GM10847 (cell line): ENCODE data around the gene HPS5.

Experiments used
- POLR2A ChIP-seq: IDR thresholded peaks from 2 replicates; pipeline ENCODE4 v1.6.1; 2011; ENCODE audit not compliant: insufficient read length; ENCODE audit errors: extremely low read depth

Gene HPS5

DNA sequence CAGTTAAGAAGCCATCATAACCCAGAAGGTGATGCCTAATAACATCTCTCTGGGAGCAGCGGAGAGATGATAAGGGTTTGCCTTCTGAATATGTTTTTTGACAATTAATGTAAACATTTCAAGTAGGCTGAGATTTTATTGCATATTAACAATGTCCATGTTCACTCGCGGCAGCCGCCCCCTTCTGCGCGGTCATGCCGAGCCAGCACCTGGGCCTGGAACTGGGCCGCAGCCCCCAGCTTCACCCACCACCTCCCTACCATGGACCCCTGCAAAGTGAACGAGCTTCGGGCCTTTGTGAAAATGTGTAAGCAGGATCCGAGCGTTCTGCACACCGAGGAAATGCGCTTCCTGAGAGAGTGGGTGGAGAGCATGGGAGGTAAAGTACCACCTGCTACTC lies 60.2 kb downstream of the HPS5 start:
- TF ChIP-seq POLR2A = no peak

DNA sequence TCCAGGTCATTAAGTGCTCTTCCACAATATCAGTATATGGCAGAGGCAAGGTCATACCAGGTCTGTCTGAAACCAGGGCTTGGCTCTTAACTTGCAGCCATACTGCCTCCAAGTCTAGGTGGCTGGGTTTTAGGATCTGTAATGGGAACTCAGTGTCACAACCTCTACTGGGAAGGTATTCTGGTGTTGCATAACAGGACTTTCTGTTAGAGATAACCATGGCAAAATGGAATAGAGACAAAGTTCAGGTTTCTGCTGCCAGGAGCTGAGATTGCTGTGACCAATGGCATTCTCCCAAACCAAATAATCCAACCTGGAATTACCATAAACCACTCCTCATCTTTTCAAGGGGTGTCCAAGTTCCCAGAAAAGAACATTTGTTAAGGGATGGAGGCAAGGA lies 62.7 kb downstream of the HPS5 start:
- TF ChIP-seq POLR2A = no peak

DNA sequence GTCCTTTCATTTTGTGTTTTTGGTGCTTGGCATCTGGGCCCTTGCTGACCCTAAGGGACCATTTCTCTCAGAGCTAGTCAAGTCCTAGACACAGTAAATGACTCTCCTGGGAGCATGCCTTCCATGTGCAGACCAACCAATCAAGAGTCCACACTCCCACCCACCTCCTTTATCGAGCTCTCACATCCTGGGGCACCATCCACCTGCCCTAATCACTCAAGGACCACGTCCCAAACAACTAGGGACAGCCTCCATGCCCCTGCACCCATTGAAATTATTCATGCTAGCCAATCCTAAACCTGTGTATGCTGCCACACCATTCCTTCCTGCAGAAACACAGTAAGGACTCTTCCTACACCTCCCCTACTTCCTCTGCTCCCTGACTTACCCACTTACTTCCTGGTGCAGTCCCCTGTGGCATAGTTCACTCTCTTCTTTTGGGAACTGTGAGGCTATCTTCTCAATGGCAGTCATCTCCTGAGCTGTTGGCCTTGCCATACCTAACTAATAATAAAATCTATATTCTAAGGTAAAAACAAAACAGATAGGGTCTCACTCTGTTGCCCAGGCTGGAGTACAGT lies 67.1 kb downstream of the HPS5 start:
- TF ChIP-seq POLR2A = no peak

DNA sequence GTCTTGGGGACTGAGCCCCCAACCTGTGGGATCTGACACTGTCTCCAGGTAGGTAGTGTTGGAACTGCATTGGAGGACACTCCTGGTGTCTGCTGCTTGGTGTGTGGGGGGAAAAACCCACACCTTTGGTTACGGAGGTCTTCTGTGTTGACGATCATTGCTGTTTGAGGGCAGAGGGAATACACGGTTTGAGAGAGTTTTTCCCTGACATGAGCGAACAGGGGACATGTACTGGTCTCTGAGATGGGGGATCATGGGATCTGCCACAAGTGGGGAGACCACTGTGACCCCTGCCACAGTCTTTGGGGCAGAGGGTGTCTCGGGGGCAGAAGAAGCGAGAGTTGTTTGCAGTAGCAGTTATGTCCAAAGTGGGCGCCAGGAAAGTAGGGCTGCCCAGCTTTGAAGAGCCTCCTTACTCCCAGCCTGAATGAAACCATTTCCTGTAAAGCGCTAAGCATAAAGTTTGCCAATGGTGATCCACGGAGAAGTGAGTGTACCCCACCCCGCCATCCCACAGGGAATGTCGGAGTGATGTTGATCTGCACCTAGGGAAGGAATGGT lies 68.1 kb downstream of the HPS5 start:
- no peak for TF ChIP-seq POLR2A

DNA sequence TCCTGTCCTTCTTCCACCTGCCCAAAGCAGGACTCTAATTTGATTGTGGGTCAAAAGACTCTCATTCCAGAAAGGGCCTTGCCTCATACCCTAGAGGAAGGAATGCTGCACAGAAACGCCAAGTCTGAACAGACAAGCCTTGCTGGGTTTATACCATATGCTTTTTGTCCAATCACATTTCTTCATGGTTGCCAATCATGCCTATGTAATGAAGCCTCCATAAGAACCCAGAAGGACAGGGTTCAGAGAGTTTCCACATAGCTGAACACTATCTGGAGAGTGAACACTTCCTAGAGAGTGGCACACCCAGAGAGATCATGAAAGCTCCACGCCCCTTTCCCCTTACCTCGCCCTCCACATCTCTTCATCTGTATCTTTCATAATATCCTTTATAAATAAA lies 68.7 kb downstream of the HPS5 start:
- TF ChIP-seq POLR2A = no peak

DNA sequence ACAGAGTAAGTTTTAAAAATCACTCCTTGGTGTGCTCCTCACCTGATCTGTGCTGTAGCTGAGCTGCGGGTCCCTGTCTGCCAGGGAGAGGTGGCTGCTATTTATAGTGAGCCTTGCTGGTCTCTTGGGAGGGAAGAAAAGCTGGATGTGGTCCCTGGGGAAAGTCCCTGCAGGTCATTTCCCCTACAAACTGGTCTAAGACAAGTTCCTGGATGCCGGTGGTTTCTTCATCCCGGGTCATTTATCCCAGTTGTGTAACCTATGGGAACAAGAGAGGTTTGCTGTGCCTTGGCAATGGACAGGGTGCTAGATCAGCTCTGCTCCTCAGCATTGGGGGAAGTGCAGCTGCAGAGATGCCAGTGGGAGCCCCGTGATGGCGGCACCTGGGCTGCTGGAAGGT lies 73.4 kb downstream of the HPS5 start, which contains the start of gene SAA2:
Gene SAA2, minus strand, starts transcription at position 108 of the 400 bp plus-strand sequence. CDS start 657 bp downstream, outside the sequence.
- TF ChIP-seq POLR2A = no peak

DNA sequence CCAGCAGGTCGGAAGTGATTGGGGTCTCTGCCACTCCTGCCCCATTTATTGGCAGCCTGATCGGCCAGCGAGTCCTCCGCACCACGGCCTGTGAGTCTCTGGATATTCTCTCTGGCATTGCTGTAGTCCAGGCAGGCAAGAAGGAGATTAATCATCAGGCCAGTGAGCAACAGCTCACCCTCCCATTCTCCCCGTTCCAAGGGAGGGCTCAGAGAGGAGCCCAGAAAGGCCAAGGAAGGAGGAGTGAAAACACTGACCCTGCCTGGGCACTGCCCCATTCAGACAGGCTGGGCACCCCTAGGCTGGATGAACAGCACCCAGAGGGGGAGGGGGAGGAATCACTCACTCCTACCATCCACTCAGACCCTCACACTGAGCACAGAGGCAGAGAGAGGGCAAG lies 76.5 kb downstream of the HPS5 start:
- TF ChIP-seq POLR2A = no peak

DNA sequence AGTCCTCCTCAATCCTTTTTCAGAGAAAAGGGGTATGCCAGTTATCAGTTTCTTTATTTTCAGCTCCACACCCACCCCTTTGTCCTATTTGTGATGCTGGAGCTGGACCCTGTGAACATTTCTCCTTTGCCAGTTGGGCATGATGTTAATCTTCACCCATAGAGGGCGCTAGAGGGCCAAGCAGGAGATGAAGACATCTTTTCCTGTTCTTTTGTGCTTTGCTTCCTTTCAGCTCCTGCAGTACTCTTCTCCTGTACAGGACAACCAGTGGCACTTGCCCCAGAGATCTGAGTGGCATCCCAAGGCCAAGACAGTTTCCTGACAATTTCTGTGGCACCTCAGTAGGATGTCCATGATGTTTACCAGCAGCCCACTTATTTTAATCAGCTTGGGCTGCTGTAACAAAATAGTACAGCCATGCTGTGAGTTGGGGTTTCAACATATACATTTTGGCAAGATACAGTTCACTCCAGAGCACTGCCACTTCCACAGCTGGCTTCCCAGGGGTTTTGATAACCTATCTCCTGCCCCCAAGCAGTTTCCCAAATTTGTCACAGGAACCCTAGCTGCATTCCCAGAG lies 78.1 kb downstream of the HPS5 start:
- no peak for TF ChIP-seq POLR2A

DNA sequence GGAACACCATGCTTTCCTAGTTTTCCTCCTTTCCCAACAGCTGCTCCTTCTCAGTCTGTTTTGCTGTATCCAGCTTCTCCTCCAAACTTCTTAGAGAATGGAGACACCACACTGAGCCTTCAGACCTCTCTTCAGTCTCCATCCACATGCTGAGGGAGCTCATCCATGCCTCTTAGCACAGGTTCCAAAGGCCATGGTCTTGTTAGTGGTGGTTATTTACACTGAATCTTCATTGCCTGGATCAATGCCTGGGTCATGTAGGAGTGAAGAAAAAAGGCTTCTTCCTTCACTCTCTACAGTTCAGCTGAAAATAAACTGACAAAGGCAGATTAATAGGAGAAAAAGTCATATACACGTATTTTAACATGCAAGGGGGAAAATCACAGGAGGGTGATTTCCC lies 82.3 kb downstream of the HPS5 start:
- TF ChIP-seq POLR2A = no peak

DNA sequence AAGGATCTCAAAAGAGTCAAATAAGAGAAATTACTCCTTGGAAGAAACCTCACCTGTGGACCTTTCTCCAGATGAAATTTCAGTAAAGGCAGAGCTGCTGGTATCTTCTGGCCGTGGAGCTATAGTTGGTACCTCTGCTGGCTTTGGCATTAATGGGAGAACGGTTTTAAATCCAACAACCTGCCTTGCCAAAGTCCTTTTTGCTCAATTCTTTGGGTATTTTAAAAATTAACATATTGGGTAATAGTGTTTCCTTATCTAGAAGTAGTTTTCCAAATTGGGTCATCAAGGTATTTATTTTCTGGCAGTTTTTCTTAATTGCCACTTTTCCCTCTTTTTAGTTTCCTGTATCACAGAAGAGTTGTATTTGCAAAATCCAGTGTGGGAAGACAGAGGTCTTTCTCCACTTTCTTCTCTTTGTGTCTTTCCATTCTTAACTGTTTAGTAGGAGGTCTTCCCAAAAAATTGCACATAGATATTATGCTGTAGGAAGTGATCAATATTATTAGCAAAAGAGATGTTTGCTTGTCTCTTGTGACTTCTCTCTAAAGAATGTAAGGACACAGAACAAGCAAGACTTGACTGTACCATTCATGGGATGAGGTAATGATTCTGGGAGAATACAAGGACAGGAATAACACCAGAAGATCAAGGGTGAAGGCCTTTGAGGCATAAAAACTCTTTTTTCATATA lies 85.1 kb downstream of the HPS5 start, which contains the start of gene SAA4:
Gene SAA4, minus strand, starts transcription at position 139 of the 693 bp plus-strand sequence. CDS start 876 bp downstream, outside the sequence.
- no peak for TF ChIP-seq POLR2A

DNA sequence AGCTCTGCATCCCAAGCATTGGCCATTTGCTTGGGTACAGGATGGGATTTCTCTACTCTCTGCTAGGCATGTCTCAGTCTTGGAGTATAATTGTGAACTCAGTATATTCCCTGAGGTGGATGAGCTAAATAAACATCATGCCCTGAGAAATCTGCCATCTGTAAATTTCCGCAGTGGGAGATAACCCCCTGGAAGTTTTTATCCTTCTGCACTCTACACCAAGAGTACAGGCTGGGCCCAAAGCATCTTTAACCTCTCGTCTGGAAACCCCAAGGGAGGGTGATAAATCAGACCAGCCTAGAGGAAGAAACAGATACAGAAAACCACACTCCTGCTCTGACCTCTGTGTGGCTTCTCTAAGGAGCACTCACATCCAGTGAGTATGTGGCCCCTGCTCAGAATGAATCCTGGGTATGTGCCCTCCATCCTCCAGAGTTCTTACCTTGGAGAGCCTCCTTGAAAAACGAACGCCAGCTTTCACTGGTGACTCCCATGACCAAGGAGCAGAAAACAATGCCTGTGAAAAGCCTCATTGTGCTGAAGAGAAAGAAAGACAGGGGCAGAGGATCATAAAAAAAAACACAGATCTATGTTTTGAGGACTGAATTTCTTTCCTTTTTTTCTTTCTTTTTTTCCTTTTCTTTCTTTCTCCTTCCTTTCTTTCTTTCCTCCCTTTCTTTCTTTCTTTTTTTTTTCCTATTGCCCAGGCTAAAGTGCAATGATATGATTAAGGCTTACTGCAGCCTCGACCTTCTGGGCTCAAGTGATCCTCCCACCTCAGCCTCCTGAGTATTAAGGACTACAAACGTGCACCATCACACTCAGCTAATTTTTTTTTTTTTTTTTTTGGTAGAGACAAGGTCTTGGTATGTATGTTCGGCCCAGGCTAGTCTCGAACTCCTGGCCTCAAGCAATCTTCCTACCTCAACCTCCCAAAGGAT lies 86.3 kb downstream of the HPS5 start:
- TF ChIP-seq POLR2A = no peak

DNA sequence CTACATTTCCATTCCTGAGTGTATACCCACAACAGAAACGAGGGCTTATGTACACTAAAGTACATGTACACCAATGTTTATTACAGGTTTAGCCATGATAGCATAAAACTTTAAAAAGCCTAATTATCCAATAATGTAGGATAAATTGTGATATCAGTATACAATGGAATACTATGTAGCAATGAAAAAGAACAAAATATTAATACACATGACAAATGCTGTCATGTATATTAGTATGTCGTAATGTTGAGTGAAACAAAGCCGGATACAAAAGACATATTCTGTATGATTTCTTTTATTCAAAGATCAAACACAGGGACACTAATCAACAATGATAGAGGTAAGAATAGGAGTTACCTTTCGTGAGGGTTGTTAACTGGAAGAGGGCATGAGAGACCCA lies 88.0 kb downstream of the HPS5 start:
- no peak for TF ChIP-seq POLR2A

DNA sequence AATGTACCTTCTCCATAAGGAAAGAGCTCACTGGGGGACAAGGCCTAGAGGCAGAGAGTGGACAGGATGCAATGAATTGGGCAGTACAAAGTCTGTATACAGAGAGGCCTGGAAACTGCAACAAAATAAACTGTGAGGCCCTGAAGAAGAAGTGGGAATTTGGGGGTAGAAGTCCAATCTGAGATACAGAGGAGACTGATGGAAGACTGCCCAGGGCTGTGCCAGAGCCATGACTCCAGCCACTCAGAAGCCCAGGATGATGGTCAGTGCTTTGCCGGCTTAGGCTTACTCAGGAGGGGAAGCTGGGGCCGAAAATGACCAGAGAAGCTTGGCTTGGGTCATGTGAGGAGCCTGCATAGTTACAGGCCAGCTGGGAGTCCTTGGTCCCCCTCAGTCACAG lies 91.1 kb downstream of the HPS5 start:
- TF ChIP-seq POLR2A = no peak

DNA sequence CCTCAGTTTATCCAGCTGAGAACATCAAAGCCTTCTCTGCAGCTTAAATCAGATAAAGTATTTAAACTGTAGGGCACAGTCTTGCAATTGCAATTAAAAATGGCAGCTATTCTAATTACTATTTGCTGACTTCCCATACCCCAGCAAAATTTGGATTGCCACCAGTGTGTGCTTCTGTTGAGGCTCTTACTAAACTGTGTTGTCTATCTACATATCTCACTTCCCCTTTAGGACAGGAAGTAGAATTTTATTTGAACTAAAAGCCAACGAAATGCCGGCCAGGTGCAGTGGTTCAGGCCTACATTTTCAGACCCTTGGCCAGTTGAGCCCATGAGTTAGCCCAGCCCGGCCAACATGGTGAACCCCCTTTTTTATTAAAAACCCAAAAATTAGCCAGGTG lies 92.4 kb downstream of the HPS5 start:
- no peak for TF ChIP-seq POLR2A
